CD4-positive, alpha-beta T cell treated with Interleukin-6 for 4 hours (primary cell): ENCODE data around the gene A1BG.

ENCODE experiments used
- DNase-seq: peaks from one replicate; pipeline ENCODE4 v3.0.0-alpha.2; 2020; ENCODE audit warnings: mixed read lengths

A1BG gene, protein sequence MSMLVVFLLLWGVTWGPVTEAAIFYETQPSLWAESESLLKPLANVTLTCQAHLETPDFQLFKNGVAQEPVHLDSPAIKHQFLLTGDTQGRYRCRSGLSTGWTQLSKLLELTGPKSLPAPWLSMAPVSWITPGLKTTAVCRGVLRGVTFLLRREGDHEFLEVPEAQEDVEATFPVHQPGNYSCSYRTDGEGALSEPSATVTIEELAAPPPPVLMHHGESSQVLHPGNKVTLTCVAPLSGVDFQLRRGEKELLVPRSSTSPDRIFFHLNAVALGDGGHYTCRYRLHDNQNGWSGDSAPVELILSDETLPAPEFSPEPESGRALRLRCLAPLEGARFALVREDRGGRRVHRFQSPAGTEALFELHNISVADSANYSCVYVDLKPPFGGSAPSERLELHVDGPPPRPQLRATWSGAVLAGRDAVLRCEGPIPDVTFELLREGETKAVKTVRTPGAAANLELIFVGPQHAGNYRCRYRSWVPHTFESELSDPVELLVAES

DNA sequence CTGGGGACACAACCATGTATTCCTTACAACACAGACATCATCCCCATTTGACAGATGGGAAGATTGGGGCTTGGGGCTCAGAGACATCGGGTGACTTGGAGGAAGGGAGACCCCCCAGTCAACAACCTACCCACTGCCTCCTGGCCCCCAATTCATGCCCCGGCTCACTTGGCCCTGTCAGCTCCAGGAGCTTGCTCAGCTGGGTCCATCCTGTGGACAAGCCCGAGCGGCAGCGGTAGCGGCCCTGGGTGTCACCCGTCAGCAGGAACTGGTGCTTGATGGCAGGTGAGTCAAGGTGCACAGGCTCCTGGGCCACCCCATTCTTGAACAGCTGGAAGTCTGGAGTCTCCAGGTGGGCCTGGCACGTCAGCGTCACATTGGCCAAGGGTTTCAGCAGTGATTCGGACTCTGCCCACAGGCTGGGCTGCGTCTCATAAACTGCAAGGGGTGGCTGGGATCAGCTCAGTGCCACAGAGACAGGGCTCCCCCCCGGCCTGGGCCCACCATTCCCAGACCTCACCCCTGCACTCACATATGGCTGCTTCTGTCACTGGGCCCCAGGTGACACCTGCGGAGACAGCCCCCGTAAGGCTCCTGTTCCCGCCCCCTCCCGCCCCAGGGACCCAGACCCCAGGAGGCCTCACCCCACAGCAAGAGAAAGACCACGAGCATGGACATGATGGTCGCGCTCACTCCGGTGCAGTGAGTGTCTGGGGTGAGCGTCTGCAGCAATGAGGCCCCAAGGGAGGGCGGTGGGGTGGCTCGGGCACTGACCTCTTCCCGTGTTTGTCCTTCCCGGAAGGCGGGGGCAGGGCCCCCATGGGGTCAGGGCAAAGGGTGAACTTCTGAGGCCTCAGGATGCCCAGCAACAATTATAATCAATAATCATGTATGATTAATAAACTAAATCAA lies at the start of gene A1BG:
Gene A1BG (minus strand): TSS at position 733 of the 912 bp plus-strand sequence. CDS start 55 bp downstream, at position 678.
- no peak for DNase-seq

DNA sequence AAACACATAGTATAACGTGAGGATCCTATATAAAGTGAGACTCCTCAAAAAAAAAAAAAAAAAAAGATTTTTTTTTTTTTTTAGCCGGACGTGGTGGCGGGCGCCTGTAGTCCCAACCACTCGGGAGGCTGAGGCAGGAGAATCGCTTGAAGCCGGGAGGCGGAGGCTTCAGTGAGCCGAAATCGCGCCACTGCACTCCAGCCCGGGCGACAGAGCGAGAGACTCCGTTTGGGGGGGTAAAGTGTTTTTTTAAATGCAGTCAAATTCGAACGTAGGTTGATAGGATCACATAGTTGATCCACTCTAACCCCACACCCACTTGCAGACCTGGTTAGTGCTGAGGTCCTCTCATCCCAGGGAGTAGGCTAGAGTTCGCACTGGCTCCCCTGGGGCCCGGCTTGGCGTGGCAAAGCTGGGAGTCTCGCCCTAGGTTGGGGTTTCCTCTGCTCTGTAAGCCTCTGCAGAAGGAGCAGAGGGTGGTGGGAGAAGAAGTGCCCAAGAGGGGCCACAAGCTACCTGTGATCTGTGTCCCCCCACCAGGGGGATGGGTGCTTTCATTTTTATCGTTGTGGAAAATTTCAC lies 48.6 kb upstream of the A1BG start:
- no peak for DNase-seq

DNA sequence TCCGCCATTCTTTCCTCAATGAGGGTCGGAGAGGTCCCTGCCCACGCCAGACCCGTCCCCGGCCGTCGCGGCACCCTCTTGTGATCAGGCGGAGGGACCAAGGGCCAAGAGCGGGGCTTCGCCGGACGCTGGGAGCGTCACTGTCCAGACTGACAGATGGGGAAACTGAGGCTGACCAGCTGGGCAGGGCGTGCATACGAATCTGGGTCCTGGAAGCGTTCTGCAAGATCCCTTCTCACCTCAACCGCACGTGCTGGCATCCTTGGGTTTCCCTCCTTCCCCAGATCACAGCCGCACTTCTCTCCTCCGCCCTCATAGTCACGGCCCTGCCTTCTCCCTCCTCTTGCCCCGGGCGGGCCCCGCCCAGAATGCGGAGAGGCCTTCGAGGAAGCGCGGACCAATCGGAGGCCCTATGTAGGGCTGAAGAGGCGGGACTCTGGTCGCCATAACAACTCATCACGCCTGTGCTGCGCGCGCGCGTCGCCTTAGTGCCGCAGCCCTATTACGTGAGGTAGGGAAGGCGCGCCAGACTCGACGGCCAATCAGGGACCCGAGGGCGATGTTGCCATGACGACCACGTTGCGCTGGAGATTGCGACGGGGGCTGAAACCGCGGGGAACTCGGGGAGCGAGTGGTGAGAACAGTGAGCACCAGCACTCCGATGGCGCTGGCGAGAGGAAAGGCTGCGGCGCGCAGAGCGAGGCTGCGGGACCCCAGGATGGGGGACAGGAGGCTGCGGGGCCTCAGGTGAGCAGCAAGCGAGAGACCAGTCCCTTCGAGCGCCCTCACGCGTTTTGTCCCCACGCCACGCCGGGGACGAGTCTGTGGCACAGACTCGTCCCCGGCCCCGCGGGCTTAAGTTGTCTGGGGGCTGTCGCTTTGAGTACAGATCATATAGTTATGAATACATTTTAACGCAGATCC lies 47.9 kb upstream of the A1BG start:
- peak; percentile 100 for DNase-seq

DNA sequence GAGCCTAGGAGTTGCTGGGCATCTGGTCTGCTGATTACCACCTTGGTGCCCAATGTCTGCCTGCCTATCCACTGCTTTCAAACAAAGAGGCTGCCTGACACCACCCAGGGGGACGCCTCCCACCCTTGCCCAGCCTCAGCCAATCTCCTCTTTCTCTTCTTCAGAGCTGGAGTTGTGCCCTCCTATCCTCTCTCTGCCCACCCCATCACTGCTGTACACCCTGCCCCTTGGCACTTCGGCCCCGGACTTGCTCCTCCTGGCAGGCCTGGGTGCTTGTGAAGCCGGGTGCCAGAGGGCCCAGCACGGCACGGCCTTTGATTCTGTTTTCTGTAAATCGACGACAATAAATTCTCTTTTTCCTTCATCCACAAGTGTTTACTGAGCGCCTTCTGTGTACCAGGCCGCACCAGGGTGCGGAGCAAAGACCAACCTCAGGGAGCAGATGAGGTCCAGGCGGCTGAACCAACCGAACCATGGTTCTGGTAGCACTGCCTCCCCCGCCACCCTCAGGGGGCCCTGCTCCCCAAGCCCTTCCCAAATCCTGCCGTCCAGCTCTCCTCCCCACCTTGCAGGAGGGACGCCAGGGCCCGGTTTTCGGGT lies 47.1 kb upstream of the A1BG start:
- no peak for DNase-seq

DNA sequence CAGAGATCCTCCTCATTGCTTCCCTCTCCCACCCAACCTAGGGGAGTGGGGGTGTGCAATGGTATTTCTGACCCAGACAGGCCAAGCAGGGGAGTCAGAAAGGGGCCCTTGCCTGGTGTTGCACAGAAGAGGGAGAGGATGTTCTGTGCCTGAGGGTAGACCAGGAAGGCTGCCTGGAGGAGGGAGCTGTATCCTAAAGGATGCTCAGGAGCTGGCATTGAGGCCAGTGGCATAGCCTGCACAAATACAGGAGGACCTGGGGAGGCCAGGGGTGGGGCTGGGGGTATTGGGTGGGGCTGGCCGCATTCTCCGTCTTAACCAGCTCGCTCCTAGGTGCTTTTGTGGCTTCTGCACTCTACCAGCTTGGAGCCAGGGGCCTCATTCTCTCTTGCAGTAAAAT lies 46.6 kb upstream of the A1BG start:
- no peak for DNase-seq

DNA sequence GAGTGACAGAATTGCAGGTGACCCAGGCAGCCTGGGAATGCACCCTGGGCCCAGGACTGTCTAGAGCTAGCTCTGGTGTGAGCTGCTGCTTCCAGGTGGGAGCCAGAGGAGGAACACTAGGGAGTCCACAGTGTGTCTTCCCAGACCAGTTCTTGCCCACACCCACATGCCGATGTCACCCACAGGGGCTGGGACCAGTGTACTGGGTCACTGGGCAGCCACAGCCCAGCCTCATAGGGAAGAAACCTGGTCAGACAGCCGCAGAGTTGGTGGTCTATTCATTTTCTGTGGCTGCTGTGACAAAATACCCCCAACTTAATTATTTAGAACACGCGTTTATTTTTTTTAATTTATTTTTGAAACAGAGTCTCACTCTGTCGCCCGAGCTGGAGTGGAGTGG lies 45.3 kb upstream of the A1BG start:
- no peak for DNase-seq

DNA sequence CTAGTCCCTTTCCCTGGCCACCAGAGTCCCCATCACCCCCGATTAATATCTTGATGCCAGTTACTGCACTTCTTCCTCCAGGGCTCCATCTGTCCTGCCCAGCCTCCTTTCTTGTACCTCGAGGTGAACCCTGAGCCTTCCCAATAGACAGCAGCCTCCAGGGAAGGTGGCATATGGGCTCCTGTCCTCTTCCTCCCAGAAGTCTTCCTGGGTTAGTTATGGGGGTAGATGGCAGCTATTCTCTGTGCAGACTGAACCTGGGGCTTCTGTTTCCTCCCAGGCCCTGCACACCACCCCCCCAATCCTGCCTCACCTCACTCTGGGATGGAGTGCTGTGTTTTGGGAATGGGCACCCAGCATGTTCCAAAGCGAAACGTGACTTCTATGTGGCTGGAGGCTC lies 44.8 kb upstream of the A1BG start:
- no peak for DNase-seq

DNA sequence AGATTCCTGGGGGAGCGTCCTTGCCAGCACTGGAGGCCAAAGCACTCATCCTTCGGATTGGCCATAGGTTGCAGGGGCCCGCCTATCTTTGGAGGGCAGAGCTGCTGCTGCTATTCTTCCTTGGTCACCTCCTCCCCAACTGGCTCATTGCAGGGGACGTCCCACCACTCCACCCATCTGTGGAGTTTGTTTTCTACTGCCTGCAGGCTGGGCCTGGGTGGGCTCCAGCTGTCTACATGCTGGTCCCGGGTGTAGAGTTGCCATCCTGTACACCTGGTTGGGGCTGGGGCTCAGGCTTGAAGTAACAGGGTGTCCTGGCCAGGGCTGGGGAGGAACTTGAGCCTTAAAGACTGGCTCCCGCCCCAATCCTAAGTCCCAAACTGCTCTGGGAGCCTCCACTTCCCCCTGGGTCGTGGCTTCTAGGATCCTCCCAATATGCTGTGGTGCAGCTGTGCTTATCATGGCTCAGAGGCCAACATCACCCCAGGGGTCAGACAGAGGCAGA lies 44.3 kb upstream of the A1BG start:
- no peak for DNase-seq

DNA sequence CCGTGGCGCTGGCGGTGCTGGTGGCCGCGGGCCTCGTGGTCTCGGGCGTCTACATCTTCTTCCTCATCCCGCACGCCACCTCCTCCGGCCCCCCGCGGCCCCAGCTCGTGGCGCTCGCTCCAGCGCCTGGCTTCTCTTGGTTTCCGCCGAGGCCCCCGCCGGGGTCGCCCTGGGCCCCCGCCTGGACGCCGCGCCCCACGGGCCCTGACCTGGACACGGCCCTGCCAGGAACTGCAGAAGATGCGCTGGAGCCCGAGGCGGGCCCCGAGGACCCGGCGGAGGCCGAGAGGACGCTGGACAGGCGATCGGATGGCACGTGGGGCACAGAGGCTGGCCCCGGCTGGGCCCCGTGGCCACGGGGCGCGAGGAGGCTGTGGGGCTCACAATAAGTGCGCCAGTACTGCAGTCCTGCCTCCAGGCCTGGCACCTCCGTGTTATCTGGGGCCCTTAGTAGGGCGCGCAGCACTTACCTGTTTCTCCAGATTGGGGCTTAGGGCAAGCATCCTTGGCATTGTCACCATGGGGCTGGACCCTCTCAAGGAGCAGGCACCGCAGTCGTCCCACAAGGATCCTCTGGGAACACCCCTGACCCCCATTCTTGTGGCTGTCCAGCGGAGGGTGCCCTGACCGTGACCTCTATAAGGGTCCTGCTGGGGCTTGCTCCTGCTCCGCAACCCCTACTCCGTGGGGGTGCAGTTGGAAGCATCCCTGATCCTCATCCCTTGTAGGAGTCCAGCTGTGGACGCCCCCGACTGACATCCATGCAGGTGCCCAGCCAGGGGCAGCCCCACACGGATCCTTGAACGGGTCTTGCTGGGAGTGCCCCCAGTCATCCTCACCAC lies 43.6 kb upstream of the A1BG start:
- no peak for DNase-seq

DNA sequence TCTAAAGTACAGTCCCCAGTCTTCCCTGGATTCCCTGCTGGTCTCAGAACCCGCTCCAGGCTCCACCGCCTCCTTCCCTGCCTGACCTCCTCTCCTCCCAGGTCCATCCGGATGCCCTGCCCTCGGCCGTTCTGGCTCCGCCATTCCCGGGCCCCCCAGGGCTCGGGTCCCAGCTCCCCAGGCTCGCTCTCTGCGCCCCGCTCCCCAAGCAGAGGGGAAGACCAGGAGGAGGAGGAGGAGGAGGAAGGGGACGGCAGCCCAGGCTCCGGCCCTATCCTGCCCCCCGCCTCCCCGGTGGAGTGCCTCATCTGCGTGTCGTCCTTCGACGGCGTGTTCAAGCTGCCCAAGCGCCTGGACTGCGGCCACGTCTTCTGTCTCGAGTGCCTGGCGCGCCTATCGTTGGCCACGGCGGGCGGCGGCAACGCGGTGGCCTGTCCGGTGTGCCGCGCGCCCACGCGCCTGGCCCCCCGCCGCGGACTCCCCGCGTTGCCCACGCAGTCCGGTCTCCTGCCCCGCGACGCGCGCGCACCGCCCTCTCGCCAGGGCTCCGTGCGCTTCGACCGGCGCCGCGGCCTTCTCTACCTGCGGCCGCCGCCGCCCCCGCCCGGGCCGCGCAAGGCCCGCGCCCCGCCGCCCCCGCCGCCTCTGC lies 42.8 kb upstream of the A1BG start:
- DNase-seq, result no peak

DNA sequence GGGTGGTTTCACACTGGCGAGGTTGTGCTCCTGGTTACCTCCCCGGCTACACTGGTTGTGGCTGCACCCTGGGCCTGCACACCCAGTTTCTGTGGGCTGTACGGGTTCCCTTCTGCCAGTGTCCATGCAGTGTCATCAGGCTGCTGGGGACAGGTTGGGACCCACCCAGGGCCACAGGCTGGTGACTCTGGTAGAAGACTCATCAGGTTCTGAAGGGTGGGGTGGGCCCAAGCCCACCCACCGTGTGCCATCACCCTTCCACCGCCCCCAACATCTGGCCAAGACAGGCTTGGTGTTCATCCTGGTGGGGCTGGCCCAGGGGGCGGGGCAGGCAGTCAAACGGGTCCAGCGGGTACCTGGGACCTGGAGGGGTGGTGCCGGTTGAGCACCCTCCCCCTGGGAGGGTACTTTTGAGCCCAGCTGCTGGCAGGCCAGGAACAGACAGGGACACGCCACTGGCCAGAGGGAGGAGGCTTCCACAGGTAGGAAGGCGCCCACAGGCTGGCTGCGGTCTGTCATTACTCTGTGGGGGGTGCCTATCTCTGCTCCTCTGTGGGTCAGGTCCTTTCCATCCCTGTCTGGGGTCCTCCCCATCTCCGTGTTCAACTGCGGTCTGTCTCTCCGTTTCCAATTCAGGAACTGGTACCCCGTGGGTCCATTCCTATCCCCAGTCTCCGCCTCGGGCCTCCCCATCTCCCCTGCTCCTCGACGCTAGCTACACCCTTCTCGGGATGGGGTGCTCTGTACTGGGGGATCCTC lies 42.1 kb upstream of the A1BG start, which contains the start of gene RNF225:
Gene RNF225 (plus strand): TSS at position 437 of the 759 bp plus-strand sequence. CDS start 434 bp downstream, outside the sequence.
- DNase-seq, result no peak

DNA sequence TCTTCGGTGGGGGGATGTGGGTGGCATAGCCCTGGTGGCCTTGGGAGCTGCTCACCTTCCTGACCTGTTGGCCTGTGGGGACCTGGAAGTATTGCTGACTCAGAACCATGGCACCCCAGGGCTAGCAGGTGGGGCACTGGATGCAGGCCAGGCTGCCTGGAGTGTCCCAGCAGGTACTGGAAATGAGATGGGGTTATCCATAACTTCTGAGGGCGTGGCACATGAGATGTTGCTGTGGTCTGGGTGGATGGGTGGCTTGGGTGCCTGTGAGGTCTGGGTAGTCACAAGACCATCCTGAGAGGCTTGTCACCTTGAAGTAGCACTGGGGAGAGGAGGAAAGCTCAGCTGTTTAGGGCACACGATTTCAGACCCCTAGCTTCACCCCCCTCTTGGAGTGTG lies 41.5 kb upstream of the A1BG start:
- DNase-seq, result no peak

DNA sequence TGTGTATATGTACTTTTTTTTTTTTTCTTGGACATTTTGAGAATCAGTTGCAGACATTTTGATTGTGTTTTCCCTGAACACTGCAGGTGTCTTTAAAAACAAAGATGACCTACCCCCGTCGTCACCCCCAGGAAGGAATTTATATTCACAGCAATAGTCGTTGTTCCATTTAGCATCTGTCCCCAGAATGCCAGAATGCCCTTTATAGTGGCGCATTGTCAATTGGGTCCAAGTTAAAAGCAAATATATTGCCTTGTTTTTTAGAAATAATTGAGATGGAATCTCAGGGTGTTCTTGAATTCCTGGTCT lies 40.4 kb upstream of the A1BG start:
- no peak for DNase-seq

DNA sequence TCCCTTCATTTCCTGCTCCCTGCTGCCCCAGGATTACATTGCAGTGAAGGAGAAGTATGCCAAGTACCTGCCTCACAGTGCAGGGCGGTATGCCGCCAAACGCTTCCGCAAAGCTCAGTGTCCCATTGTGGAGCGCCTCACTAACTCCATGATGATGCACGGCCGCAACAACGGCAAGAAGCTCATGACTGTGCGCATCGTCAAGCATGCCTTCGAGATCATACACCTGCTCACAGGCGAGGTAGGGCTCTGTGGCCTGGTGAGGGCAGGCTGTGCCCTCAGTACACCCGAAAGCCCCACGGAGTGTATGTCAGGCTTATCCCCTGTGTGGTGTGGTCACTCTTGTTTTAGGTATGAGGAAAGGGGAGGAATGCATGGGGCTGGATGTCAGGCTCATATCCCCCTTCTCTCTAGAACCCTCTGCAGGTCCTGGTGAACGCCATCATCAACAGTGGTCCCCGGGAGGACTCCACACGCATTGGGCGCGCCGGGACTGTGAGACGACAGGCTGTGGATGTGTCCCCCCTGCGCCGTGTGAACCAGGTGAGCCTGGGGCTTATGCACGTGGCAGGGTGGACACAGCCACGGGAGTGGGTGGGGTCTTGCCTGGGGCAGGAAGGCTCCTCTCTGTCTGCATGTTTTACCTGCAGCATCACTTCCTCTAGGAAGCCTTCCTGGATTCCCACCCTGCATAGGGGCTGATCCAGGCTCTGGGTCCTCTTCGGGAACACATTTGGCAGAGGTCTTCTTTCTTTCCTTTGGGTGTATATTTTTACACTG lies 39.8 kb upstream of the A1BG start:
- no peak for DNase-seq

DNA sequence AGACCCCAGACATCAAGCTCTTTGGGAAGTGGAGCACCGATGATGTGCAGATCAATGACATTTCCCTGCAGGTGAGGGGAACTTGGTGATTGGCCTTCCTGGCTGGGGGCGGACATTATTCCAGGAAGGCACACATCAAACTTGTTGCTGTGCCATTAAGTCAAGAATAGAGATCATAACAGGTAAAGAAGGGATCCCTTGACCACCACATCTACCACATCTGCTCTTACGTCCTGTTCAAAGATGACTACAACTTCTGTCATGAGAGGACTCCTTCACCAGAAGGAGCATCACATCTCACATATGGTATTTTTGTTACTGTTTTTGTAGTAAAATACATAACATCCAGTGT lies 34.9 kb upstream of the A1BG start:
- no peak for DNase-seq

DNA sequence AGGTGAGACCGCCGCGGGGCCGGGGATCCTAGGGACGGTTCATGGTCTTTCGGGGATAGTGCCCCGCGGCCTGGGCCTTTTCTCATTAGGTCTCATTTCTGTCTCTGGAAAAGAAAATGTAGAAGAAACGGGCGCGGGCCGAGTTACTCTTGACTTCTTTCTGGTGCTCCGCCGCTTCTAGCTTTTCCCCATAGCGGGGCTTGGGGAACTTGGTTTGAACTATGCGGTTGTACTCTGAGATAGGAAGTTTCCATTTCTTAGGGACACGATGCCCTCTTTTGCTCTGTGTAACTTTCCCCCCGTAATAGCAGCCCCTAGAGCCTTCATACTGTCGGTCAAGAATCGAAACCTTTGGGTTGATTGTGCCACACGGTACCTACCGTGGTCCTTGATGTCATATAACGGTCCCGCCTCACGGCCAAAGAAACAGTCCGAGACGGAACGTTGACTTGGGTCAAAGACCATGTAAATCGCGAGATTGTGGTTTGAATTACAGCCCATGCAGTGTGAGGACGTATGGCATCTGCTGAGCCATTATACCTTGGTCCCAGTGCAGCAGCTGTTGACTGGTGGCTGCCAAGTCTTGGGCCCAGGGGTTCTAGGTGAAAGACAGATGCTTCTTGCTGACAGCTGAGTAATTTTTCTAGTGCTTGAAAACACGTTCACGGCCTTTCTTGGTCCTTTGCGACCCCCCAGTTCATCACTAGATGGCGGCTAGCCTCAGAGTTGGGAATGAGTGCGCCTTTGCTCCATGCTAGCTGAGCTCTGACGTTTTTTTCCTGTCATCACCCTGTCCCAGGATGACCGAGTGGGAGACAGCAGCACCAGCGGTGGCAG lies 34.3 kb upstream of the A1BG start:
- DNase-seq, result no peak

DNA sequence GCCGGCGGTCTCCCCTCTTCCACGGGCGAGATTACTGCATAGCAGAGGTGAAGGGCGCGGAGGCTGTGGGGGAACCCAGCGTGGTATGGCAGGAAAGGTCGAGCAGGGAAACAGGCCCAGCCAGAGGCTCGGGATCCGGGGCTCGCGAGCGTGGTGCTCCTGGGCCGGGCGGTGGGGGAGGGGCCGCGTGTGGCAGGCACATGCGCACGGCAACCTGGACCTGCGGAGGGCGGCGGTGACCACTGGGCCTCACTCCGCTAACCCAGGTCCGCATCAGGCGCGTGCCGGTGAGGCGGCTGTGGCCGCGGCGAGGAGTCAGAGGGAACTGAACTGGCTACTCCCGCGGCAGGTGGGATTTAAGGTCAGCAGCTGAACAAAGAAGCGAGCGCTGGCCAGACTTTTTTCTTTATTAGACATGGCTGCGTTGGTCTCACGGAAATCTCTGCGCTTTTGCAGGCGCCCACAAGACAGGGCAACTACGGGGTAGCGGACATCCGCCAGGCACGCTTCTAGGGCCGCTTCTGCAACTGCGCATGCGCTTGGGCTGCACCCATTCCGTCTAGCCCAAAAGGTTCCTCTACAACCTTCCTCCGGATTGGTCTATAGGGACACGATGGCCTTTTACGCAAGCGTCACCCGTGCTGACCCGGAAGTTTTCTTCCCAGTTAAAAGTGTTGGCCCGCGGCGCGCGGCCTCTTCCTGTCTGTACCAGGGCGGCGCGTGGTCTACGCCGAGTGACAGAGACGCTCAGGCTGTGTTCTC lies 33.5 kb upstream of the A1BG start, which contains the start of gene RPS5:
Gene RPS5 (plus strand): TSS at position 694 of the 762 bp plus-strand sequence. CDS start 869 bp downstream, outside the sequence.
- peak; percentile 96 for DNase-seq
